Kidney tubule cell (primary cell): ENCODE measurements around the gene UBE2E3.
"Not testable (repeated sequence)": the region's sequence is repeated elsewhere in the genome, so short reads cannot be mapped to it uniquely, and the experiment has no call there.

ENCODE experiments used
- DNase-seq: peaks from one replicate; pipeline ENCODE4 v3.0.0-alpha.2; 2018; ENCODE audit warnings: low spot score

UBE2E3 gene

GRCh38 chr2:181074457-181074856, 94.1 kb downstream of the UBE2E3 start:
- peak; percentile 11 for DNase-seq

GRCh38 chr2:181076658-181077057, 96.3 kb downstream of the UBE2E3 start:
- DNase-seq, result no peak

GRCh38 chr2:181077128-181077709, 96.8 kb downstream of the UBE2E3 start:
- DNase-seq, result peak; percentile 47

- DNase-seq, result no peak
Measured at GRCh38 chr2:181083140-181083539, 102.7 kb downstream of the UBE2E3 start.

- DNase-seq, result peak; percentile 69
Measured at GRCh38 chr2:181085734-181086133, 105.3 kb downstream of the UBE2E3 start.

GRCh38 chr2:181091920-181092319, 111.5 kb downstream of the UBE2E3 start:
- DNase-seq, result not testable (repeated sequence)

GRCh38 chr2:181095486-181095885, 115.1 kb downstream of the UBE2E3 start:
- no peak for DNase-seq

- no peak for DNase-seq
Measured at GRCh38 chr2:181103659-181104058, 123.3 kb downstream of the UBE2E3 start.

- DNase-seq, result peak; percentile 53
Measured at GRCh38 chr2:181104512-181105115, 124.2 kb downstream of the UBE2E3 start.

GRCh38 chr2:181105562-181105961, 125.2 kb downstream of the UBE2E3 start:
- peak; percentile 41 for DNase-seq

GRCh38 chr2:181106229-181106628, 125.8 kb downstream of the UBE2E3 start:
- DNase-seq, result no peak

- DNase-seq, result peak; percentile 85
Measured at GRCh38 chr2:181106789-181107627, 126.6 kb downstream of the UBE2E3 start.

GRCh38 chr2:181107628-181107945, 127.2 kb downstream of the UBE2E3 start:
- no peak for DNase-seq

GRCh38 chr2:181111059-181111458, 130.7 kb downstream of the UBE2E3 start:
- no peak for DNase-seq

GRCh38 chr2:181112916-181113315, 132.5 kb downstream of the UBE2E3 start:
- no peak for DNase-seq
